H9 (cell line): ENCODE measurements around the gene HS2ST1. TPM values are rescaled to one million over a fixed set of nuclear protein-coding genes. Genes with fewer than 3 reads are reported as not detected.

Experiments
- DNase-seq: peaks from one replicate; pipeline ENCODE4 v3.0.0-alpha.2; 2017
- H2AFZ ChIP-seq: one replicate; pipeline ENCODE4 v1.6.1; 2013; ENCODE audit warnings: mild to moderate bottlenecking, low read length, control low read depth, moderate library complexity
- H2AK5ac ChIP-seq: 2 replicates; pipeline ENCODE4 v1.6.1; 2013; ENCODE audit warnings: low read length, control low read depth, mixed read lengths; ENCODE audit not compliant: insufficient read length
- H2BK120ac ChIP-seq: one replicate; pipeline ENCODE4 v1.6.1; 2013; ENCODE audit warnings: low read depth, mild to moderate bottlenecking, low read length, control low read depth, inconsistent platforms; ENCODE audit not compliant: poor library complexity, severe bottlenecking
- H2BK12ac ChIP-seq: 2 replicates; pipeline ENCODE4 v1.6.1; 2013; ENCODE audit warnings: low read length, control low read depth, mixed read lengths, low read depth; ENCODE audit not compliant: insufficient read length
- H2BK15ac ChIP-seq: 2 replicates; pipeline ENCODE4 v1.6.1; 2013; ENCODE audit warnings: low read depth, low read length, control low read depth
- H2BK20ac ChIP-seq: one replicate; pipeline ENCODE4 v1.6.1; 2013; ENCODE audit warnings: low read depth, mild to moderate bottlenecking, low read length, control low read depth, inconsistent platforms; ENCODE audit not compliant: poor library complexity, severe bottlenecking
- H2BK5ac ChIP-seq: 2 replicates; pipeline ENCODE4 v1.6.1; 2013; ENCODE audit warnings: low read length, control low read depth, mixed read lengths; ENCODE audit not compliant: insufficient read length
- H3K14ac ChIP-seq: 2 replicates; pipeline ENCODE4 v1.6.1; 2013; ENCODE audit warnings: low read length, control low read depth; ENCODE audit not compliant: insufficient read depth
- H3K18ac ChIP-seq: 2 replicates; pipeline ENCODE4 v1.6.1; 2013; ENCODE audit warnings: low read depth, mild to moderate bottlenecking, mixed read lengths, low read length, control low read depth; ENCODE audit not compliant: insufficient read length
- H3K23ac ChIP-seq: 2 replicates; pipeline ENCODE4 v1.6.1; 2013; ENCODE audit warnings: low read length, control low read depth, mixed read lengths, low read depth; ENCODE audit not compliant: insufficient read length
- H3K23me2 ChIP-seq: 2 replicates; pipeline ENCODE4 v1.6.1; 2013; ENCODE audit warnings: low read depth, mild to moderate bottlenecking, mixed read lengths, low read length, control low read depth; ENCODE audit not compliant: insufficient read length, poor library complexity, severe bottlenecking
- H3K27ac ChIP-seq: 2 replicates; pipeline ENCODE4 v1.5.1; 2013; ENCODE audit warnings: low read length, control low read depth, mixed read lengths, low read depth; ENCODE audit not compliant: insufficient read length
- H3K27me3 ChIP-seq: 2 replicates; pipeline ENCODE4 v1.6.1; 2013; ENCODE audit warnings: low read length, control low read depth, inconsistent platforms; ENCODE audit not compliant: insufficient read depth
- H3K4ac ChIP-seq: 2 replicates; pipeline ENCODE4 v1.6.1; 2013; ENCODE audit warnings: low read depth, mild to moderate bottlenecking, control low read depth, inconsistent platforms, low read length, moderate library complexity
- H3K4me1 ChIP-seq: 2 replicates; pipeline ENCODE4 v1.6.1; 2013; ENCODE audit warnings: low read length, control low read depth, inconsistent platforms; ENCODE audit not compliant: insufficient read depth
- H3K4me2 ChIP-seq: 2 replicates; pipeline ENCODE4 v1.6.1; 2013; ENCODE audit warnings: low read length, control low read depth, mixed read lengths; ENCODE audit not compliant: insufficient read length, insufficient read depth
- H3K56ac ChIP-seq: 2 replicates; pipeline ENCODE4 v1.6.1; 2013; ENCODE audit warnings: low read depth, mild to moderate bottlenecking, mixed read lengths, low read length, control low read depth; ENCODE audit not compliant: insufficient read length
- H3K79me1 ChIP-seq: 2 replicates; pipeline ENCODE4 v1.6.1; 2013; ENCODE audit warnings: low read depth, mild to moderate bottlenecking, moderate library complexity, low read length, control low read depth, inconsistent platforms; ENCODE audit not compliant: insufficient read depth, poor library complexity, severe bottlenecking
- H3K79me2 ChIP-seq: 2 replicates; pipeline ENCODE4 v1.6.1; 2013; ENCODE audit warnings: low read length, control low read depth, inconsistent platforms; ENCODE audit not compliant: insufficient read depth
- H3K9ac ChIP-seq: 2 replicates; pipeline ENCODE4 v1.6.1; 2013; ENCODE audit warnings: low read length, control low read depth, mixed read lengths; ENCODE audit not compliant: insufficient read length; ENCODE audit errors: extremely low read depth
- H3K9me3 ChIP-seq: one replicate; pipeline ENCODE4 v1.6.1; 2013; ENCODE audit warnings: low read depth, low read length, inconsistent platforms; ENCODE audit not compliant: control insufficient read depth
- H3T11ph ChIP-seq: one replicate; pipeline ENCODE4 v1.6.1; 2013; ENCODE audit warnings: mild to moderate bottlenecking, low read length, control low read depth, inconsistent platforms
- H4K20me1 ChIP-seq: one replicate; pipeline ENCODE4 v1.6.1; 2013; ENCODE audit not compliant: control insufficient read depth, insufficient read length, insufficient read depth
- H4K5ac ChIP-seq: 2 replicates; pipeline ENCODE4 v1.6.1; 2013; ENCODE audit warnings: low read depth, mild to moderate bottlenecking, mixed read lengths, low read length, control low read depth; ENCODE audit not compliant: insufficient read length
- H4K8ac ChIP-seq: replicated peaks from 2 replicates; pipeline ENCODE4 v1.6.1; 2013; ENCODE audit warnings: low read length, control low read depth, mixed read lengths, low read depth; ENCODE audit not compliant: insufficient read length
- H4K91ac ChIP-seq: 2 replicates; pipeline ENCODE4 v1.6.1; 2013; ENCODE audit warnings: low read depth, mild to moderate bottlenecking, moderate library complexity, mixed read lengths, low read length, control low read depth; ENCODE audit not compliant: insufficient read length
- H3K27ac Mint-ChIP-seq, 3 experiments: 2 replicates in 2 of 3; 3 replicates in 1 of 3; pipeline ENCODE4 v1.8.0; 2020 to 2021; ENCODE audit warnings: mixed read lengths in 3 of 3, mild to moderate bottlenecking in 1 of 3, moderate library complexity in 1 of 3
- H3K27me3 Mint-ChIP-seq: 2 replicates; pipeline ENCODE4 v1.8.0; 2021; ENCODE audit warnings: low read depth, mild to moderate bottlenecking, moderate library complexity, mixed read lengths
- H3K36me3 Mint-ChIP-seq, 3 experiments: 2 replicates in 2 of 3; 3 replicates in 1 of 3; pipeline ENCODE4 v1.8.0; 2020 to 2021; ENCODE audit warnings: low read depth in 3 of 3, mixed read lengths in 3 of 3; ENCODE audit not compliant: insufficient read depth in 1 of 3
- H3K4me1 Mint-ChIP-seq, 2 experiments: 2 replicates each; pipeline ENCODE4 v1.8.0; 2020; ENCODE audit warnings: mixed read lengths in 2 of 2
- H3K4me3 Mint-ChIP-seq, 2 experiments: 2 replicates in 1 of 2; 3 replicates in 1 of 2; pipeline ENCODE4 v1.8.0; 2020 to 2021; ENCODE audit warnings: mild to moderate bottlenecking in 2 of 2, mixed read lengths in 2 of 2, moderate library complexity in 1 of 2
- H3K9me3 Mint-ChIP-seq, 2 experiments: 2 replicates in 1 of 2; 3 replicates in 1 of 2; pipeline ENCODE4 v1.8.0; 2020; ENCODE audit warnings: mild to moderate bottlenecking in 2 of 2, mixed read lengths in 2 of 2, moderate library complexity in 1 of 2
- CTCF ChIP-seq: fragments of 200-600 bp; sonication (generic); conservative IDR thresholded peaks from 3 replicates; pipeline ENCODE4 v1.8.0; 2021; ENCODE audit warnings: antibody characterized with exemption, mild to moderate bottlenecking
- WGBS: extraction: QIAGEN DNeasy Blood & Tissue Kit; methylation state at CpG from one replicate; pipeline ENCODE4 v1.1.7; 2013; ENCODE audit warnings: missing lambda C conversion rate, low lambda C conversion rate, mixed read lengths; ENCODE audit not compliant: insufficient read length; ENCODE audit errors: extremely low coverage; 5-methylcytosine and 5-hydroxymethylcytosine counted together
- total RNA-seq: library from RNA; stranded (reverse); gene quantifications from 2 replicates; pipeline ENCODE4 v1.2.1, GENCODE V29; 2021

HS2ST1 gene
- total RNA-seq, 1 experiment from 2014 or later: 20.1 TPM

GRCh38 chr1:87042111-87042811 is 127.8 kb downstream of the HS2ST1 start:
- H3K79me1 ChIP-seq: no peaks in the 10 kb centered on the region
- Mint-ChIP-seq H3K4me3 (no peak overlapping the region), H3K27ac (no peak overlapping the region), H3K4me1 (no peaks in the 10 kb centered on the region), H3K36me3 (peaks cover 5% of the 10 kb centered on the region in 3 experiments), H3K27me3 (no peaks in the 10 kb centered on the region), H3K9me3 (peaks cover 4 to 6% of the 10 kb centered on the region in 2 experiments; a peak in 3 of 5 replicates)
- H2BK20ac ChIP-seq: no peak overlapping the region
- H3K56ac ChIP-seq: no peak overlapping the region
- no peak overlapping the region for H3K14ac ChIP-seq
- no peak overlapping the region for H2AK5ac ChIP-seq
- no peak overlapping the region for H3K4ac ChIP-seq
- no peak overlapping the region for H4K5ac ChIP-seq
- no peak overlapping the region for H3K18ac ChIP-seq
- H3K23me2 ChIP-seq: no peaks in the 10 kb centered on the region
- no peak overlapping the region for H2BK120ac ChIP-seq
- WGBS: no CpG with 5 or more reads among the region's 4 CpGs
- H4K8ac ChIP-seq: no peak overlapping the region
- no peak overlapping the region for H2BK15ac ChIP-seq
- no peak overlapping the region for H3K4me2 ChIP-seq
- H3K79me2 ChIP-seq: no peaks in the 10 kb centered on the region
- no peak overlapping the region for H3K23ac ChIP-seq
- H3K27me3 ChIP-seq: no peaks in the 10 kb centered on the region
- no peak overlapping the region for H4K91ac ChIP-seq
- DNase-seq: no peak
- no peak overlapping the region for H3T11ph ChIP-seq
- H3K4me1 ChIP-seq: no peaks in the 10 kb centered on the region
- H4K20me1 ChIP-seq: no peaks in the 10 kb centered on the region
- no peaks in the 10 kb centered on the region for H3K9me3 ChIP-seq
- no peak overlapping the region for H3K27ac ChIP-seq
- no peak overlapping the region for H3K9ac ChIP-seq
- TF ChIP-seq CTCF: no peak
- no peak overlapping the region for H2AFZ ChIP-seq
- H2BK12ac ChIP-seq: no peak overlapping the region
- no peak overlapping the region for H2BK5ac ChIP-seq
